Liver (tissue), 3 donors: ENCODE measurements around the gene ZBTB18.

Experiments
- CTCF ChIP-seq: fragments of 150-350 bp; IDR thresholded peaks from 2 replicates; pipeline ENCODE4 v1.5.1; 2017; ENCODE audit warnings: improper control_type of control experiment, low read depth, low read length; ENCODE audit not compliant: missing input control
- JUND ChIP-seq, 2 donors: IDR thresholded peaks; 2 replicates each; pipeline ENCODE4 v1.6.1; 2016; ENCODE audit warnings: antibody characterized with exemption in 2 of 2
- donor health status: healthy.
- donor health status: healthy.

GRCh38 chr1:244049162-244050013 is 1.7 kb upstream of the ZBTB18 start:
- TF ChIP-seq JUND (IDR thresholded peaks at IDR 0.05) (no peak), CTCF (no peak)
